GM20000 (cell line): ENCODE data around the gene ASTN1.

Experiments
- DNase-seq: peaks from one replicate; pipeline ENCODE4 v3.0.0; 2012; ENCODE audit warnings: low spot score
- CTCF ChIP-seq: IDR thresholded peaks from 2 replicates; pipeline ENCODE4 v1.5.1; 2012; ENCODE audit warnings: mild to moderate bottlenecking, control low read depth; ENCODE audit errors: extremely low read depth, missing control alignments

Gene ASTN1

GRCh38 chr1:177137814-177138213 lies 26.7 kb downstream of the ASTN1 start:
- no peak for DNase-seq

GRCh38 chr1:177135250-177135649 lies 29.3 kb downstream of the ASTN1 start:
- no peak for TF ChIP-seq CTCF
- no peak for DNase-seq

More at GRCh38 chr1:177137814-177138213, 26.7 kb downstream of the ASTN1 start:
- no peak for TF ChIP-seq CTCF

- no peak for TF ChIP-seq CTCF
- DNase-seq, result no peak
Observed at GRCh38 chr1:177133977-177134538, 30.5 kb downstream of the ASTN1 start.

GRCh38 chr1:177132141-177132540 lies 32.4 kb downstream of the ASTN1 start:
- DNase-seq, result no peak
- no peak for TF ChIP-seq CTCF

- TF ChIP-seq CTCF, result no peak
- no peak for DNase-seq
Observed at GRCh38 chr1:177131723-177132122, 32.8 kb downstream of the ASTN1 start.

- TF ChIP-seq CTCF, result no peak
- DNase-seq, result no peak
Observed at GRCh38 chr1:177130451-177130945, 34.0 kb downstream of the ASTN1 start.

GRCh38 chr1:177128665-177129281 lies 35.7 kb downstream of the ASTN1 start:
- DNase-seq, result no peak
- no peak for TF ChIP-seq CTCF
